ENCODE data around the gene GRM1.

DNA sequence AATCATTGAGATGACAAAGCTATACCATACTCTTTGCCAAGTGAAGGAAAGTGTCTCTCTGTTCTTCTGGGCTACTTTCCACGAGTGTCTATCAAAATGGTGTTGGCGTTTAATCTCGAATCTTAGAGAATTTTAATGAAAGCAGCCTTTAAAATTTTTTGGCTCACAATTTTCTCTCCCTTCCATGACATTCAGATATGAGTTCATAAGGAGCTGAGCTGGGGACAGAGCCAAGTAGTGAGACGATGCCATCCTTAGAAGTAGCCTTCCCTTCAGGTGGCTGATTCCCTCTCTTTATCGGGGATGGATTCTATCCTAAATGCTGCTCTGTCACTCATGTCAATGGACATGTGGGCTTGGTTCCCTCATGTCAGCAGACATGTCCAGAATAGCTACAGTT is 132.8 kb downstream of the GRM1 start:
- TF ChIP-seq, protein P1, sequence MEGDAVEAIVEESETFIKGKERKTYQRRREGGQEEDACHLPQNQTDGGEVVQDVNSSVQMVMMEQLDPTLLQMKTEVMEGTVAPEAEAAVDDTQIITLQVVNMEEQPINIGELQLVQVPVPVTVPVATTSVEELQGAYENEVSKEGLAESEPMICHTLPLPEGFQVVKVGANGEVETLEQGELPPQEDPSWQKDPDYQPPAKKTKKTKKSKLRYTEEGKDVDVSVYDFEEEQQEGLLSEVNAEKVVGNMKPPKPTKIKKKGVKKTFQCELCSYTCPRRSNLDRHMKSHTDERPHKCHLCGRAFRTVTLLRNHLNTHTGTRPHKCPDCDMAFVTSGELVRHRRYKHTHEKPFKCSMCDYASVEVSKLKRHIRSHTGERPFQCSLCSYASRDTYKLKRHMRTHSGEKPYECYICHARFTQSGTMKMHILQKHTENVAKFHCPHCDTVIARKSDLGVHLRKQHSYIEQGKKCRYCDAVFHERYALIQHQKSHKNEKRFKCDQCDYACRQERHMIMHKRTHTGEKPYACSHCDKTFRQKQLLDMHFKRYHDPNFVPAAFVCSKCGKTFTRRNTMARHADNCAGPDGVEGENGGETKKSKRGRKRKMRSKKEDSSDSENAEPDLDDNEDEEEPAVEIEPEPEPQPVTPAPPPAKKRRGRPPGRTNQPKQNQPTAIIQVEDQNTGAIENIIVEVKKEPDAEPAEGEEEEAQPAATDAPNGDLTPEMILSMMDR (IDR thresholded peaks at IDR 0.05; ENCODE audit: low read length), result no peak
- no peak for TF ChIP-seq EZH2 (IDR thresholded peaks at IDR 0.05; ENCODE audit: borderline replicate concordance, low read length)
